DMS 273 (cell line): ENCODE measurements around the gene ACOX3.

Experiments
- DNase-seq: peaks from one replicate; lab custom pipeline; 2025; ENCODE audit not compliant: unreplicated experiment; lab: John Stamatoyannopoulos, UW

ACOX3 gene

DNA sequence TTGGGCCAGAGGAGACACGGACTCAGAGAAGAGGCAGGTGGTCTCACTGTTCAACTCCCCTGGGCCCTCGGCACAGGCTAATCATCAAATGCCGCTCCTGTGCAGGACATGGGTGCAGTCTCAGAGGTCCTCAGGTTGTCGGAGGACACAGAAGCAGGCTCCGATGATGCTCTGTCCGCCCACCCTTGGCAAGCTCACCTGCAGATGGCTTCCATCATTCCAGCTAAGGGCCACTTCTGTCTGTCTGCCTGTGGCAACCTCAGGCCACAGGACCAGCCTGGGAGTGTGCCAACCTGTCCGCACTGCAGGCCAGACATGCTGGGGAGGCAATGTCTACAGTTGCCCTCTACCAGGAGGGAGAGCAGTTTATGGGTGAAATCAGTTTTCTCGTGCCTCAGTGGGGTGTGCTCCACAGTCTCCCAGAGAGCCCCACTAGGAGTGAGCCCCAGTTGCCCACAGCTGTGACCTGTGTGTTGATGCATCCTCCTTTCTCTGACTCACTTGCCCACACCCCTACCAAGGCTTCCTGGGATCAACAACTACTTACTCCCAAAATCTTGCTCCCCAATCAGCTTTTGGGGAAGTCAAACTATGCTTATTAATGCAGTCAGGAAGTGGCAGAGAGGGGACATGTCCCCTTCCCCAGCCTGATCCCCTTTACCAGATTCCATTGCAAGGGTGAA lies 115.1 kb downstream of the ACOX3 start:
- DNase-seq = no peak

DNA sequence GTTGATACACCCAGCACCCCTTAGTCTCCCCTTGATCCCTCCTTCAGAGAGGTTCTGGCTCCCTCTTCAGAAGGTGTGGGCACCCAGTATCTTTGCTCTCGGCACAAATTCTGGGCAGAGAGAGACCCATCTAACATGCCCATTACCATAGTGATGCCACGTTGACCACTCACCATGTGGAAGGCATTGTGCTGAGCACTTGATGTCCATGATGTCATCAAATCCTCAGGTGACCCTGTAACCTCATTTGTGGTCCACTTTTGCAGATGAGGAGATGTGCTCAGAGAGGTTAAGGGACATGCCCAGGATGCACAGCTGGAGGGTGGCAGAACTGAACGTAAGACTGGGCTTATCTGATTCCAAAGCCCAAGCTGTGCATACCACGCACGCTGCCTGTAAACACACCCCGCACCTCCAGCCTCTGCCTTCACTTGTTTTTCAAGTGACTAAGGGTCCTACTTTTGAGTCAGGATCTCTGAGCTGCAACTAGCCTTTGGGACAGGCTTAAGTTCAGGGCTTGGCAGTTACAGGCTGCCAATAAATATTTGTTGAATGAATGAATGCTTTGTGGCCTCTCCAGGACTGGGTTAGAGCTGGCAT lies 115.8 kb downstream of the ACOX3 start:
- DNase-seq = no peak

DNA sequence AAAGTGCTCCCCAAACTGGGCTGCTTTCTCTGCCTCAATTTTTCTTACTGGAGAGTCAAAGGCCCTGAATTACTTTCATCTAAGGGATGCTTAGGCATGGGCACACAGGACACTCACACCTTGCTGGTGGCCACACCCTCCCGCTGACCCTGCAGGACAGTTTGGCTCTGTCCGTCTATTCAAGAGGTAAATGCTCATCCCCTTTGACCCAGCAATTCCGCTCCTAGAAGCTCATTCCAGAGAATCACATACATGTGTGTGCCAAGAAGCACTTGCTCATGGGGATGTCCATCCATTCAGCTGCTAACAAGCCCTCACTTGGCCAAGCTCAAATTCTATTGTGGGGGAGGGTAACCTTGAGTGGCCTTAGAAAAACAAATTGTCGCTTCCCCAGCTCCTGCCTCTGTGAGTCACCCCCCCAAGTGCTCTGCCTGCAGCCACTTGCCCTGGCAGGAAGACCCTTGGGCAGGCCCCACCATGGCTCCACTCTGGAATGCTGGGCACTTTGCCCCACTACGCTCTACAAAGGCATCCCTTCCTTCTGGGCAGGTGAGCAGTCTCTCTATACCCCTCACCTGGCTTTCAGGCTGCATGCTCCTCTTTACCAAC lies 116.5 kb downstream of the ACOX3 start:
- DNase-seq = no peak

DNA sequence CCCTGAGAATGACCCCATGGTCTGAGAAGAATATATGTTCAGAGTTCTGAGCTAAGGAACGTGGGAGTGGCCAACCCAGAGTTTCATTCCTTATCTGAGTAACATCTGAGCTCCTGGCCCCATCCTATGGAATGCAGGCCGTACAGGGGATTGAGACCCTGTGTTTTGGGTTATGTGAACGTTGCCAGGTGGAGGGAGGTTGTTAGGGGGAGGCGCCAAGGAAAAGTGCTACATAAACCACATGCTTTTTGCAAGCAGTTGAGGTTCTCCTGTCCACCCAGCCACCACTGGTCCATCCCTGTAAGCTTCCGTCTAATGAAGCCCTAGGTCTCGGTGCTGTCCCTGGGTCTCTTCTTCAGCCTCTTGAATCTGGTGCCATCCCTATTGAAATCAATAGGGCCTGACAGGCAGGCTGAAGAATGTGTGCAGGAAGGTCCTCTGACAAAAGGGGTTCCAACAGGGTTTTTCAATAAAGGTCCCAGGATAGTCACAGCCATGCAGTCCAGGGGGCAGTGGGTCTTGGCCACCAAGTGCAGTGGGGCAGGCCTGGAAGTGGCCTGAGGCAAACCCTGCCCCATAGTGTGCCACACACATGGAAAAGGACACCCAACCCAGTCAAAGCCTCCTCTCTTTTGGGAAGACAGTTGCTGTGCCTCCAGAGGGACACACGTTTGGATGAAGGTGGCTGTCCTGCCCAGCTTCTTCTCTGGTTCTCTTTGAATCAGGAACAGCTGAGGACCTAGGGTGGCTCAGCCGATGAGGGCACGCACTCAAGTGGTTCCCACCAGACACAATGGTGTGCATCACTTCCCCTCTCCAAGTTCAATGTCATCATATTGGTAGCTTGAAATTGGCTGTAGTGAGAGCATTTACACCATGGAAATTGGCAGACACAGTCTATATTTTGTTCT lies 117.5 kb downstream of the ACOX3 start:
- no peak for DNase-seq

DNA sequence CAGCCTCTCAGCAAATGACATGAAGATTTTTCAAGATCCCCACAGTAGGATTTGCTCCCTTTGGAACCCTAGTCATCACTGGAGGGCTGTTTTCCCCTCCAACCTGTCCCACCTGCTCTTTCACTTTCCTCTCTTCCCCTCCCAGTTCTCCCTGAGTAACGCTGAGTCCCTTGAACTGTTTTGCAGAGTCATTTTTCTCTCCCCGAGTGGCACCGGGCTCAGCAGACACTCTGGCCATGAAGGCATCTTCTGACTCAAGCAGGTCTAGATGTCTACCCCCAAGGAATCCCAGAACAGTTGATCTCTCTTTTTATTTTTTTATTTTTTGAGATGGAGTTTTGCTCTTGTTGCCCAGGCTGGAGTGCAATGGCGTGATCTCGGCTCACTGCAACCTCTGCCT lies 118.8 kb downstream of the ACOX3 start:
- no peak for DNase-seq

DNA sequence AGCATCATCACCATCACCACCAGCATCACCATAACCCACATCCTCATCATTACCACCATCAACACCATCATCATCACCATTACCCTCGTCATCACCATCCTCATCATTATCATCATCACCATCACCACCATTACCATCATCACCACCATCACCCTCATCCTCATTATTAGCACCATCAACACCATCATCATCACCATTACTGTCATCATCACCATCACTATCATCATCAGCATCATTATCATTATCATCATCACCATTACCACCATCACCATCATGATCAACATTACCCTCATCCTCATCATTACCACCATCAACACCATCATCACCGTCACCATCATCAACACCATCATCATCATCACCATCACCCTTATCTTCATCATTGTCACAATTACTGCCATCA lies 119.3 kb downstream of the ACOX3 start:
- DNase-seq = no peak

DNA sequence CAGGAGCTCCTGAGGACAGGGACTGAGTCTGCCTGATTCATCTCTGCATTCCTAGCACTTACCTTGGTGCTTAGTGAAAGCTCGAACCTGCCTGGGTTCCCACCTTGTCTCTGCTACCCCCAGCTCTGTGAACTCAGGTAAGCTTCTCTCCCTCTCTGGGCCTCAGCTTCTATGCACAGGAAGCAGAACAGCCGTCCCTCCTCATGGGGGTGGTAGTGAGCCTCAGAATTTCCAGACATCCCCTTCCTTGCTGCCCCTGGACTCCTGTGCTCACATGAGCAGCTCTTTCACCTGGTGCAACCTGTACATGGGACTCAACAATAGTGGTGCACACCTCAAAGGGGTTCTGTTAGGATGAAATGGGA lies 120.2 kb downstream of the ACOX3 start:
- no peak for DNase-seq

DNA sequence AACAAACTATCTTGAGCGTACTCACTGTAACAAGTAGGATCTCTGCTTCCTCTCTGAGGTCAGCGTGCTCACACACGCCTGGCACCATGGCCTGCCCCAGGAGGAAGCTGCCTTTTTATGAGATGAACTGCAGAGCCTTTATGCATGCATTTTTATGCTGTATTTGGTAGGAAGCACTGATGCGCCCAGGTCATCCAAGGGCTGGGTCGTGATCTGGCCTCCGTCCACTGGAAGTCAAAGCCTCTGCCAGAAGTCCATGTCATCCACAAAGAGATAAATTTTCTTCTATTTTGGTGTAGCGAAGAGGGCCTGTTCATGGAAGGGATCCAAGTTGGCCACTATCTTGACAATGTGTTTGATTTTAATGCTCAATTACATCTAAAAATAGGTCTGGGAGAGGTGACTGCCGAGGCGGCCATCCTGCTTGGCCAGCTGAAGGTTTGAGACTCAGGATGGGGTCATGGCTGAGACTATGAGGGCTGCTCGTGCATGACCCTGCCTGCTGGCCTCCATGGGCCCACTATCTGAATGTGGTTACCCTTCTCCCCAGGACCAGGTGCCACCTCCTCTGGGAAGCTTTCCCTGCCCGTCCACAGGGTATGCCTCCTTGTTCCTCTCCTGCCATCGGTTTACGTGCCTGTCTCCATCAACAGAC lies 120.7 kb downstream of the ACOX3 start:
- no peak for DNase-seq

DNA sequence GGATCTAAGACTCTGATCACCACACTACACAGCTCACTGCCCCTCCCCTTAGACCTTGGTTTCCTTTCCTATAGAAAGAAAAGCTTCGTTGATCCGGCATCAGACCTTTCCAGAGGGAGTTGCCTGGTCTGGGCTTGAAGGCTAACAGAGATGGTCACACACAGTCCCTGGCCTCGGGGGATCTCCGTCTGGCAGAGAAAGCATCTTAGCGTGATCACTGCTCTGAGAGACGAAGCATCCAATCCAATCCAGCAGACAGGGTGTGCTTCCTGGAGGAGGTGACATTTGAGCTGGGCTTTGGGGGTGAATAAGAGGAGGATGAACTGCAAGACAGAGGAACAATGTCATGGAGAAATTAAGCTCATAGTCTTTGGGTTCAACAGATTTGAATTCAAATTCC lies 121.5 kb downstream of the ACOX3 start:
- no peak for DNase-seq

DNA sequence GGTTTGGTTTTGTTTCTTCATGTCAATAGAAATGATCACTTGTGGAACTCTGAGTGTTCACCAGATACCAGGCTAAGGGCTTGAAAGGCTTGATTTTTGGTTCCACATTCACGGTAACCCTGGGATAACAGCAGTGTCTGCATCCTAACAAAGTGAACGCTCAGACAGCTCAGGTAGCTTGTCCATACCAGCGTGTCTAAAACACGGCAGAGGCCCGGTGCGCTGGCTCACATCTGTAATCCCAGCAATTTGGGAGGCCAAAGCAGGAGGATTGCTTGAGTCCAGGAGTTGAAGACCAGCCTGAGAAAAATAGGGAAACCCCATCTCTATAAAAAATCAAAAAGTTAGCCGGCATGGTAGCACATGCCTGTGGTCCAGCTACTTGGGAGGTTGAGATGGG lies 122.0 kb downstream of the ACOX3 start:
- no peak for DNase-seq

DNA sequence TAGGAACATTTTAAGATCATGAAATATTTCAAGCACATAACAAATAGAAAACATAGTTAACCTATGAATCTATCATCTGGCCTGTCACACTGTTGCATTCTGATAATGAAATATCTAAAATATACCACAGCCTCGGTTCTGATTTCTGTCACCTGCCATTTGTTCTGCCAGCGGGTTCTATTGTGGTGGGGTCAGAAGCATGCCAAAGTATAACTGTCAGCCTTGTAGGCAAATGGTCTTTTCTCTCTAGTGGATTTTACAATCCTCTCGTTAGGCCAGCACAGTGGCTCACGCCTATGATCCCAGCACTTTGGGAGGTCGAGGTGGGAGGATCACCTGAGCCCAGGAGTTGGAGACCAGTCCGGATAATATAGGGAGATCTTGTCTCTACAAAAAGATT lies 123.0 kb downstream of the ACOX3 start:
- DNase-seq = no peak

DNA sequence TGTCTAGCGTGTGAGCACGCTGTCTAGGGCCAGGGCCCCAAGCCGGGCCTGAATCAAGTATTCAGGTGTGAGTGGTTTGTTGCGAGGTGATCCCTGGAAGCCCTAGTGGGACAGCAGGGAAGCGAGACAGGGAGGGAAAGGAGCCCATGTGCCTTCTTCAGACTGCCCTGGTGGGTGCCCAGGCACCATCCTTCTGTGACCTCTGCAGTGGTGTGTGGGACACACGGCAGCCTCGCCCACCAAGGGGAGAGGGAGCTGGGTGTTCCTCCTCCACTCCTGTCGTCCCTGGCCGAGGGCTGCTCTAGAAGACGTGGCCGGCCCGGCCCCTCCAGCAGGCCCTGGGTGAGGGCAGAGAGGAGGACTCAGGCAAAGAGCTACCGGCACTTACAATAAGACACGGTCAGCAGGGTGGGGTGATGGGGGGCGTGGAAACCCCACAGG lies 123.6 kb downstream of the ACOX3 start:
- no peak for DNase-seq
